Ishikawa (cell line): ENCODE measurements around the gene SCAND1.

Experiments
- EGR1 ChIP-seq: IDR thresholded peaks from 2 replicates; pipeline ENCODE4 v1.6.1; 2012
- EP300 ChIP-seq: IDR thresholded peaks from 2 replicates; pipeline ENCODE4 v1.6.1; 2012; ENCODE audit warnings: borderline replicate concordance
- FOXM1 ChIP-seq: IDR thresholded peaks from 2 replicates; pipeline ENCODE4 v1.6.1; 2012; ENCODE audit warnings: low read depth, borderline replicate concordance
- MAX ChIP-seq: IDR thresholded peaks from 2 replicates; pipeline ENCODE4 v1.6.1; 2012
- NFIC ChIP-seq: IDR thresholded peaks from 2 replicates; pipeline ENCODE4 v1.6.1; 2012
- YY1 ChIP-seq: IDR thresholded peaks from 2 replicates; pipeline ENCODE4 v1.6.1; 2012; ENCODE audit warnings: low read depth

SCAND1 gene

GRCh38 chr20:35903843-35904242, 50.5 kb downstream of the SCAND1 start:
- TF ChIP-seq NFIC (no peak), FOXM1 (no peak), MAX (no peak), EGR1 (no peak), EP300 (no peak), YY1 (no peak)
